Measurements from ENCODE around the gene EFR3B.
"Not testable (repeated sequence)": the region's sequence is repeated elsewhere in the genome, so short reads cannot be mapped to it uniquely, and the experiment has no call there.

EFR3B gene

GRCh38 chr2:25041928-25042320, at the start of gene EFR3B:
Gene EFR3B, plus strand, starts transcription at chr2:25042076. Its CDS starts 237 bp downstream, at chr2:25042313.
- TF ChIP-seq ZFX (IDR thresholded peaks at IDR 0.05; ENCODE audit: borderline replicate concordance) (no peak), CTCF (IDR thresholded peaks at IDR 0.05) (no peak)
- peak within 1 kb of the TSS; percentile 52 for H3K27ac ChIP-seq

- no peak overlapping the region for H3K27ac ChIP-seq
- TF ChIP-seq CTCF (IDR thresholded peaks at IDR 0.05) (no peak), ZFX (IDR thresholded peaks at IDR 0.05; ENCODE audit: borderline replicate concordance) (no peak)
Observed at GRCh38 chr2:24993406-24994145, 48.3 kb upstream of the EFR3B start.

DNA sequence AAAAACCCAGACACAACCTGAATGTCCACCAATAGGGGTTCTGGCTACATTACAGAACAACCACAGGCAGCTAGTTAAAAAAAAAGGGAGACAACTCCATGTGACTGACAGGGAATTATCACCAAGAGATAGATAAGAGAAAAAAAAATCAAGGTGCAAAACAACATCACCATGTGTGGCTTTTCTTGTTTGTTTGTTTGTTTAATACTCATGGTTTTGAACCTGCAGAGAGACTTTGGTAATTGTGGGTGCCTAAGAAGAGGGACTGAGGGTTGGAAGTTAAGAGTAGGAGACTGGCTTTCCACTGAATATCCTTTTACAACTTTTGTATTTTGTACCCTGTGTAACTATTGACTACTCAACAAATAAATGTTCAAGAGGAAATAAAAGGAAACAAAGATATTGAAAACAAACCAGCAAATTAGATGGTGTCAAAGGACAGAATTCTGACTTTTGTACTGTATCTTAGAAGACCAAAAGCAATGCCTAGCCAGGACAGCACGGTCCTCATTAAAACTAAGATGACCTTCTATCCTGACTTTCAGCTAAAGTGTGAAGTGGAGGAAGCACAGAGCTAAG, 47.6 kb upstream of the EFR3B start:
- no peak for TF ChIP-seq CTCF (IDR thresholded peaks at IDR 0.05)
- H3K27ac ChIP-seq = no peak overlapping the region

GRCh38 chr2:24999097-24999496, 42.8 kb upstream of the EFR3B start:
- H3K27ac ChIP-seq = not testable (repeated sequence)

DNA sequence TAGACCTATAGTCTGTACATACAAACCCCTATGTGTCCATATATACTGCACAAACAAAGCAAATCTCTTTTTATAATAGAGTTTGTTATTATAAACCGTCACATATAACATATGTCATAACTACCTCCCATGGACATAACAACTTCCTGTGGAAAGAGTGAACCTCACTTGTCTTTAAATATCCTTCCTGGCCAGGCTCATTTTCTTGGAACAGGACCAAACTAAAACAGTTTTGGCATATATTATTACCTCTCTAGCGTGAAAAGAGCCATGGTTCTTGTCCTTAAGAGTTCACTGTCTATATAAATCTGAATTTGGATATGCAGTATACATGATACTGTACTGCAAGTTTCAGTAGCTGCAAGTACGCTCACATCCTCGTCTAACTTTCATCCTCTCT, 41.8 kb upstream of the EFR3B start:
- no peak for TF ChIP-seq ZFX (IDR thresholded peaks at IDR 0.05; ENCODE audit: borderline replicate concordance)
- no peak for TF ChIP-seq CTCF (IDR thresholded peaks at IDR 0.05)
- no peak overlapping the region for H3K27ac ChIP-seq

- TF ChIP-seq ZFX (IDR thresholded peaks at IDR 0.05; ENCODE audit: borderline replicate concordance) (no peak), CTCF (IDR thresholded peaks at IDR 0.05) (no peak)
- H3K27ac ChIP-seq = no peak overlapping the region
Observed at GRCh38 chr2:25000503-25001324, 41.2 kb upstream of the EFR3B start.

- H3K27ac ChIP-seq = no peak overlapping the region
- TF ChIP-seq ZFX (IDR thresholded peaks at IDR 0.05; ENCODE audit: borderline replicate concordance) (no peak), CTCF (IDR thresholded peaks at IDR 0.05) (no peak)
Observed at GRCh38 chr2:25001325-25001637, 40.6 kb upstream of the EFR3B start.

Data from 22Rv1 (cell line).